ENCODE results near the gene SPACDR. TPM values are rescaled to one million over a fixed set of nuclear protein-coding genes. Genes with fewer than 3 reads are reported as not detected.

Gene SPACDR
- total and polyA plus RNA-seq, 2 donors (not counting 1 experiment from before 2014, with no cell fraction given), result 2.1 to 3.7 TPM

DNA sequence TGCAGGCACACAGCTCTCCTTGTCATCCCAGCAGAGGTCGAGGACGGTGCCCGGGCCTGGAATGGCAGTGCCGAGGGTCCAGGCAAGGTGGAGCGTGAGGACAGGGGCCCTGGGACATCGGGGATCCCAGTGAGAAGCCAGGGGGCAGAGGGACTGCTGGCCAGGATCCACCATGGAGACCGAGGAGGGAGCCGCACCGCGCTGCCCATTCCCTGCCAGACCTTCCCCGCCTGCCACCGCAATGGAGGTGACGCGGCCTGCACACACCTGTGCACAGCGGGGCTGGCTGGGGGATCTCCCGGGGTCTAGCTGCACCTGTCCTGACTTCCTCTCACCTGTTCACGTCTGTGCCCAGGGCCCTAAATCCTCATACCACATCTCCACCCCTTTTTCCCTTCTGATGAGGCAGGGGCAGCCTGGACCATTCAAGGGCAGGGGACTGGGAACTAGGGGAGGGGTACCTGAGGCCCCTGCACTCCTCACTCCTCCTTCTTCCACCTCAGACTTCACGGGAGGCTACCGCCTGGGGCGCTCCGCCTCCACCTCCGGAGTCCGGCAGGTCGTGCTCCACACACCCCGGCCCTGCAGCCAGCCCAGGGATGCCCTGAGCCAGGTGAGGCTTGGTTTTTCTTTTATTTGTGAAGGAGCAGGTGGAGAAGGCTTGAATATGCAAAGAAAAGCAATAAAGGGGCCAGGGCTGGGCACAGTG lies 26.6 kb upstream of the SPACDR start:
- Mint-ChIP-seq H3K9me3 (ENCODE audit: insufficient read depth) (no peaks in the 10 kb centered on the region), H3K4me1 (peaks cover 11% of the 10 kb centered on the region), H3K27me3 (peaks cover 35% of the 10 kb centered on the region), H3K27ac (no peak overlapping the region), H3K4me3 (no peak overlapping the region)
- ATAC-seq (ENCODE audit: low read depth) (no peak), DNase-seq (peak; percentile 13)
- Histone ChIP-seq H3K4me1 (ENCODE audit: control insufficient read depth in 2 of 2, insufficient read depth in 2 of 2, low read length in 2 of 2) (peaks cover 7 to 13% of the 10 kb centered on the region in 2 donors), H3K4me3 (ENCODE audit: control extremely low read depth in 1 of 5, extremely low read depth in 1 of 5, insufficient read depth in 1 of 5, low read depth in 2 of 5, low read length in 4 of 5) (no peak overlapping the region), H4K20me1 (ENCODE audit: control insufficient read depth, insufficient read depth, low read length, poor library complexity, severe bottlenecking) (no peaks in the 10 kb centered on the region), H3K79me2 (ENCODE audit: control insufficient read depth, insufficient read depth, low read length) (no peaks in the 10 kb centered on the region), H3K9ac (ENCODE audit: low read length) (no peak overlapping the region), H3K4me2 (replicated peaks; ENCODE audit: low read depth, low read length, poor library complexity, severe bottlenecking) (no peak overlapping the region), H3K27me3 (replicated peaks in 1 of 4; ENCODE audit: control extremely low read depth in 1 of 4, control insufficient read depth in 3 of 4, insufficient read depth in 4 of 4, low read length in 3 of 4) (peaks cover 0 to 41% (median 9%) of the 10 kb centered on the region in 4 experiments), H3K9me3 (ENCODE audit: control extremely low read depth in 1 of 3, control insufficient read depth in 2 of 3, insufficient read depth in 1 of 3, low read length in 2 of 3) (no peaks in the 10 kb centered on the region), H2AFZ (ENCODE audit: insufficient read depth, low read depth, low read length, poor library complexity, severe bottlenecking) (no peak overlapping the region), H3K36me3 (replicated peaks in 1 of 2; ENCODE audit: control extremely low read depth in 1 of 2, control insufficient read depth in 1 of 2, extremely low read depth in 1 of 2, insufficient read depth in 2 of 2, low read length in 1 of 2) (no peaks in the 10 kb centered on the region), H3K27ac (ENCODE audit: low read length in 2 of 2) (no peak overlapping the region)
- intact Hi-C loops (cut with micrococcal nuclease), result no loop called here
- WGBS (ENCODE audit: insufficient coverage), result 93% methylated on average over 20 of the region's 25 CpGs
- TF ChIP-seq, protein P1, sequence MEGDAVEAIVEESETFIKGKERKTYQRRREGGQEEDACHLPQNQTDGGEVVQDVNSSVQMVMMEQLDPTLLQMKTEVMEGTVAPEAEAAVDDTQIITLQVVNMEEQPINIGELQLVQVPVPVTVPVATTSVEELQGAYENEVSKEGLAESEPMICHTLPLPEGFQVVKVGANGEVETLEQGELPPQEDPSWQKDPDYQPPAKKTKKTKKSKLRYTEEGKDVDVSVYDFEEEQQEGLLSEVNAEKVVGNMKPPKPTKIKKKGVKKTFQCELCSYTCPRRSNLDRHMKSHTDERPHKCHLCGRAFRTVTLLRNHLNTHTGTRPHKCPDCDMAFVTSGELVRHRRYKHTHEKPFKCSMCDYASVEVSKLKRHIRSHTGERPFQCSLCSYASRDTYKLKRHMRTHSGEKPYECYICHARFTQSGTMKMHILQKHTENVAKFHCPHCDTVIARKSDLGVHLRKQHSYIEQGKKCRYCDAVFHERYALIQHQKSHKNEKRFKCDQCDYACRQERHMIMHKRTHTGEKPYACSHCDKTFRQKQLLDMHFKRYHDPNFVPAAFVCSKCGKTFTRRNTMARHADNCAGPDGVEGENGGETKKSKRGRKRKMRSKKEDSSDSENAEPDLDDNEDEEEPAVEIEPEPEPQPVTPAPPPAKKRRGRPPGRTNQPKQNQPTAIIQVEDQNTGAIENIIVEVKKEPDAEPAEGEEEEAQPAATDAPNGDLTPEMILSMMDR (IDR thresholded peaks at IDR 0.05), result no peak
- no peak for TF ChIP-seq EZH2 (IDR thresholded peaks at IDR 0.05; ENCODE audit: borderline replicate concordance, insufficient read depth, low read depth, low read length, poor library complexity, severe bottlenecking)
- ChIA-PET POLR2A (no interaction called here), CTCF (no interaction called here)

DNA sequence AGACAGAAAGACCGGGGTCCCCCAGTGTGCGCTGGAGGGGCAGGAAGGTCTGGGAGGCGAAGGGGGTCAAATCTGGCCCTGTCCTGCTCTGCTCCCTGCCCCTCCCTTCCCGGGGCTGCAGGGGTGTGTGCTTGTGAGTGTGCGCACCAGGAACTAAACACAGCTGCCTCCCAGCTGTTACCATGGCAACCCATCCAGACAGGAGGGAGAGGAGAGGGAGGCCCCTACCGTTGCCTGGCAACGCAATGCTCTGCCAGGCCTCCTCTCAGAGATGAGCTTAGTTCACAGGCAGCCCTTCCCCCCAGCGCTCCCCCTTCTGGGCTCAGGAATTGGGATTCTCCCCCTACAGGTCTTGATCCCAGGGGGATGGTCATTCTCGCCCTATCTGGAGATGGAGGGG lies 25.8 kb upstream of the SPACDR start:
- CTCF ChIA-PET, result interaction anchor here (0.9 kb wide), 1 partner anchor 69 kb away, joined by 4 read pairs; no protein-coding TSS in a partner anchor
- H3K4me3 ChIP-seq (ENCODE audit: control extremely low read depth in 1 of 5, extremely low read depth in 1 of 5, insufficient read depth in 1 of 5, low read depth in 2 of 5, low read length in 4 of 5), result no peak overlapping the region

More for the DNA sequence above, 25.8 kb upstream of the SPACDR start:
- POLR2A ChIA-PET, result no interaction called here
- H3K36me3 ChIP-seq (replicated peaks in 1 of 2; ENCODE audit: control extremely low read depth in 1 of 2, control insufficient read depth in 1 of 2, extremely low read depth in 1 of 2, insufficient read depth in 2 of 2, low read length in 1 of 2), result no peaks in the 10 kb centered on the region
- H3K4me1 ChIP-seq (ENCODE audit: control insufficient read depth in 2 of 2, insufficient read depth in 2 of 2, low read length in 2 of 2), result peaks cover 7 to 13% of the 10 kb centered on the region in 2 donors
- H2AFZ ChIP-seq (ENCODE audit: insufficient read depth, low read depth, low read length, poor library complexity, severe bottlenecking), result no peak overlapping the region
- Mint-ChIP-seq H3K27me3 (peaks cover 28% of the 10 kb centered on the region), H3K4me3 (no peak overlapping the region), H3K9me3 (ENCODE audit: insufficient read depth) (no peaks in the 10 kb centered on the region), H3K4me1 (peaks cover 10% of the 10 kb centered on the region), H3K27ac (no peak overlapping the region)
- no peaks in the 10 kb centered on the region for H3K9me3 ChIP-seq (ENCODE audit: control extremely low read depth in 1 of 3, control insufficient read depth in 2 of 3, insufficient read depth in 1 of 3, low read length in 2 of 3)
- H4K20me1 ChIP-seq (ENCODE audit: control insufficient read depth, insufficient read depth, low read length, poor library complexity, severe bottlenecking), result no peaks in the 10 kb centered on the region
- no peaks in the 10 kb centered on the region for H3K79me2 ChIP-seq (ENCODE audit: control insufficient read depth, insufficient read depth, low read length)
- H3K4me2 ChIP-seq (replicated peaks; ENCODE audit: low read depth, low read length, poor library complexity, severe bottlenecking), result no peak overlapping the region
- no peak overlapping the region for H3K9ac ChIP-seq (ENCODE audit: low read length)
- H3K27ac ChIP-seq (ENCODE audit: low read length in 2 of 2), result no peak overlapping the region
- WGBS (ENCODE audit: insufficient coverage), result 69% methylated on average over 2 of the region's 9 CpGs
- intact Hi-C loops (cut with micrococcal nuclease), result no loop called here
- TF ChIP-seq, protein P1 (IDR thresholded peaks at IDR 0.05), result no peak
- DNase-seq (peak; percentile 53), ATAC-seq (ENCODE audit: low read depth) (no peak)
- peaks cover 0 to 40% (median 9%) of the 10 kb centered on the region in 4 experiments for H3K27me3 ChIP-seq (replicated peaks in 1 of 4; ENCODE audit: control extremely low read depth in 1 of 4, control insufficient read depth in 3 of 4, insufficient read depth in 4 of 4, low read length in 3 of 4)
